Chondrocyte (in vitro differentiated cells): Measurements from ENCODE around the gene USP36. TPM values are rescaled to one million over a fixed set of nuclear protein-coding genes. Genes with fewer than 3 reads are reported as not detected.

Experiments
- DNase-seq: peaks from one replicate; pipeline ENCODE4 v3.0.0; 2021; ENCODE audit warnings: mixed read lengths, low spot score
- H3K27ac Mint-ChIP-seq: one replicate; pipeline ENCODE4 v1.8.0; 2021; ENCODE audit warnings: mild to moderate bottlenecking, moderate library complexity, mixed read lengths; ENCODE audit not compliant: unreplicated experiment
- H3K27me3 Mint-ChIP-seq: 2 replicates; pipeline ENCODE4 v1.8.0; 2021; ENCODE audit warnings: low read depth, mixed read lengths
- H3K36me3 Mint-ChIP-seq: 2 replicates; pipeline ENCODE4 v1.8.0; 2021; ENCODE audit warnings: low read depth, mixed read lengths
- H3K4me1 Mint-ChIP-seq: 2 replicates; pipeline ENCODE4 v1.8.0; 2021; ENCODE audit warnings: low read depth, mild to moderate bottlenecking, mixed read lengths
- H3K4me3 Mint-ChIP-seq: one replicate; pipeline ENCODE4 v1.8.0; 2021; ENCODE audit warnings: mild to moderate bottlenecking, moderate library complexity, mixed read lengths; ENCODE audit not compliant: unreplicated experiment
- H3K9me3 Mint-ChIP-seq: 2 replicates; pipeline ENCODE4 v1.8.0; 2021; ENCODE audit warnings: low read depth, mixed read lengths
- CTCF ChIP-seq: fragments of 200-600 bp; sonication (generic); IDR thresholded peaks from 2 replicates; pipeline ENCODE4 v1.5.0; 2021; ENCODE audit warnings: antibody characterized with exemption, mild to moderate bottlenecking, moderate library complexity
- total RNA-seq: library from RNA; stranded (reverse); gene quantifications from 3 replicates; pipeline ENCODE4 v1.2.1, GENCODE V29; 2021

The USP36 gene
- total RNA-seq, 1 donor from 2014 or later, result 45.1 TPM

GRCh38 chr17:78794399-78794798 is 46.2 kb downstream of the USP36 start:
- Mint-ChIP-seq H3K36me3 (peaks cover 49% of the 10 kb centered on the region), H3K27ac (no peak overlapping the region)
- no peak for TF ChIP-seq CTCF

GRCh38 chr17:78793968-78794367 is 46.6 kb downstream of the USP36 start:
- no peak overlapping the region for H3K27ac Mint-ChIP-seq
- H3K4me3 Mint-ChIP-seq, result no peak overlapping the region
- no peak for TF ChIP-seq CTCF
- H3K9me3 Mint-ChIP-seq, result no peaks in the 10 kb centered on the region
- H3K4me1 Mint-ChIP-seq, result peaks cover 34% of the 10 kb centered on the region
- peaks cover 45% of the 10 kb centered on the region for H3K36me3 Mint-ChIP-seq
- no peaks in the 10 kb centered on the region for H3K27me3 Mint-ChIP-seq
- DNase-seq, result no peak

More at GRCh38 chr17:78794399-78794798, 46.2 kb downstream of the USP36 start:
- Mint-ChIP-seq H3K27me3 (no peaks in the 10 kb centered on the region), H3K4me1 (peaks cover 32% of the 10 kb centered on the region), H3K9me3 (no peaks in the 10 kb centered on the region), H3K4me3 (no peak overlapping the region)
- DNase-seq, result no peak

- Mint-ChIP-seq H3K27me3 (no peaks in the 10 kb centered on the region), H3K9me3 (no peaks in the 10 kb centered on the region), H3K4me1 (peaks cover 34% of the 10 kb centered on the region), H3K4me3 (no peak overlapping the region), H3K27ac (peak overlapping the region; percentile 18), H3K36me3 (peaks cover 39% of the 10 kb centered on the region)
- no peak for DNase-seq
- no peak for TF ChIP-seq CTCF
Measured at GRCh38 chr17:78793415-78793814, 47.2 kb downstream of the USP36 start.

- H3K36me3 Mint-ChIP-seq, result peaks cover 36% of the 10 kb centered on the region
- peak overlapping the region; percentile 64 for H3K27ac Mint-ChIP-seq
- no peak for TF ChIP-seq CTCF
- no peaks in the 10 kb centered on the region for H3K27me3 Mint-ChIP-seq
- DNase-seq, result peak; percentile 50
- H3K4me3 Mint-ChIP-seq, result no peak overlapping the region
- no peaks in the 10 kb centered on the region for H3K9me3 Mint-ChIP-seq
- peaks cover 34% of the 10 kb centered on the region for H3K4me1 Mint-ChIP-seq
Measured at GRCh38 chr17:78791840-78792709, 48.5 kb downstream of the USP36 start.

GRCh38 chr17:78790552-78790951 is 50.1 kb downstream of the USP36 start:
- Mint-ChIP-seq H3K4me1 (peaks cover 34% of the 10 kb centered on the region), H3K36me3 (peaks cover 22% of the 10 kb centered on the region), H3K27ac (peak overlapping the region; percentile 27), H3K9me3 (no peaks in the 10 kb centered on the region), H3K27me3 (no peaks in the 10 kb centered on the region), H3K4me3 (no peak overlapping the region)
- DNase-seq, result peak; percentile 28
- TF ChIP-seq CTCF, result no peak
